ENCODE data around the gene CLTRN. TPM values are rescaled to one million over a fixed set of nuclear protein-coding genes. Genes with fewer than 3 reads are reported as not detected.

Gene CLTRN
- total RNA-seq, 1 experiment from 2014 or later, result 0.12 TPM

Other genes with a start within 250 kb of the CLTRN start
- 25.1 and 27.3 TPM in 2 replicates for gene PIR, start 171.5 kb downstream of the CLTRN start, total RNA-seq (2014; rRNA removed; shearing (Covaris generic))
- gene BMX, start 164.0 kb downstream of the CLTRN start, total RNA-seq (2014; rRNA removed; shearing (Covaris generic)), result not detected in 2 replicates
- gene ACE2, start 63.8 kb downstream of the CLTRN start, total RNA-seq (2014; rRNA removed; shearing (Covaris generic)), result not detected in 2 replicates
- gene CA5B, start 73.5 kb upstream of the CLTRN start, total RNA-seq (2014; rRNA removed; shearing (Covaris generic)), result 29.6 and 35.7 TPM in 2 replicates
- 2.8 and 4.5 TPM in 2 replicates for gene ZRSR2, start 125.7 kb upstream of the CLTRN start, total RNA-seq (2014; rRNA removed; shearing (Covaris generic))
- gene AP1S2, start 190.0 kb upstream of the CLTRN start, total RNA-seq (2014; rRNA removed; shearing (Covaris generic)), result 160 TPM in 2 replicates